Measurements from ENCODE around the gene CACNA1E. TPM values are rescaled to one million over a fixed set of nuclear protein-coding genes. Genes with fewer than 3 reads are reported as not detected.

CACNA1E gene
- total RNA-seq, 6 experiments from 2014 or later: not detected

DNA sequence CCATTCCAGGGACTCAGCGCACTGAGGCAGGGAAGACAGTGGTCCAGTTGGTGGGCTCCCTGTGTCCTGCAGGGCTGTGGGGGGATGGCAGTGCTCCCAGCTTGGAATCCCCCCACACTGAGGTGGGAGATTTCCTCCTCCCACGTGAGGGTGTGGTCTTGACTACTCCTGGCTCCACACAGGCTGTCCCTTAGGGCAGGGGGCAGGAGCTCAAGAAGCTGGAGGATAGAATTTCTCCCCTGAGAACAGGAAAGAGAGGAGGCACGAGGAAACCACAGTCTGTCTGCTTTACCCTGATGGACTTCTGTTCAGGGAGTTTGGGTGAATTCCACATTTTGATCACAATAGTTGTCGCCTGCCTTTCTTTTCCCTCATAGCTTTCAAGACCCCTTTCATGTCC lies 62.1 kb downstream of the CACNA1E start:
- TF ChIP-seq, protein P1, sequence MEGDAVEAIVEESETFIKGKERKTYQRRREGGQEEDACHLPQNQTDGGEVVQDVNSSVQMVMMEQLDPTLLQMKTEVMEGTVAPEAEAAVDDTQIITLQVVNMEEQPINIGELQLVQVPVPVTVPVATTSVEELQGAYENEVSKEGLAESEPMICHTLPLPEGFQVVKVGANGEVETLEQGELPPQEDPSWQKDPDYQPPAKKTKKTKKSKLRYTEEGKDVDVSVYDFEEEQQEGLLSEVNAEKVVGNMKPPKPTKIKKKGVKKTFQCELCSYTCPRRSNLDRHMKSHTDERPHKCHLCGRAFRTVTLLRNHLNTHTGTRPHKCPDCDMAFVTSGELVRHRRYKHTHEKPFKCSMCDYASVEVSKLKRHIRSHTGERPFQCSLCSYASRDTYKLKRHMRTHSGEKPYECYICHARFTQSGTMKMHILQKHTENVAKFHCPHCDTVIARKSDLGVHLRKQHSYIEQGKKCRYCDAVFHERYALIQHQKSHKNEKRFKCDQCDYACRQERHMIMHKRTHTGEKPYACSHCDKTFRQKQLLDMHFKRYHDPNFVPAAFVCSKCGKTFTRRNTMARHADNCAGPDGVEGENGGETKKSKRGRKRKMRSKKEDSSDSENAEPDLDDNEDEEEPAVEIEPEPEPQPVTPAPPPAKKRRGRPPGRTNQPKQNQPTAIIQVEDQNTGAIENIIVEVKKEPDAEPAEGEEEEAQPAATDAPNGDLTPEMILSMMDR (IDR thresholded peaks at IDR 0.05): no peak
- Mint-ChIP-seq H3K4me1 (ENCODE audit: low read depth) (no peaks in the 10 kb centered on the region), H3K36me3 (ENCODE audit: low read depth) (peaks cover 10% of the 10 kb centered on the region), H3K27me3 (ENCODE audit: insufficient read depth) (peaks cover 3% of the 10 kb centered on the region; the same call in 1 of the 2 replicates), H3K9me3 (peaks cover 53% of the 10 kb centered on the region), H3K4me3 (no peak overlapping the region), H3K27ac (no peak overlapping the region)
- no peak for DNase-seq

GRCh38 chr1:181548497-181548896 lies 65.2 kb downstream of the CACNA1E start:
- DNase-seq: no peak
- Mint-ChIP-seq H3K27ac (no peak overlapping the region), H3K36me3 (ENCODE audit: low read depth) (peaks cover 10% of the 10 kb centered on the region), H3K4me3 (no peak overlapping the region), H3K27me3 (ENCODE audit: insufficient read depth) (peaks cover 3% of the 10 kb centered on the region; the same call in 1 of the 2 replicates), H3K9me3 (peaks cover 52% of the 10 kb centered on the region), H3K4me1 (ENCODE audit: low read depth) (no peaks in the 10 kb centered on the region)
- TF ChIP-seq, protein P1 (IDR thresholded peaks at IDR 0.05): no peak

- H3K27me3 Mint-ChIP-seq (ENCODE audit: insufficient read depth): peaks cover 3% of the 10 kb centered on the region; the same call in 1 of the 2 replicates
- no peak for DNase-seq
- no peak overlapping the region for H3K27ac Mint-ChIP-seq
- peaks cover 10% of the 10 kb centered on the region for H3K36me3 Mint-ChIP-seq (ENCODE audit: low read depth)
- no peak overlapping the region for H3K4me3 Mint-ChIP-seq
- H3K4me1 Mint-ChIP-seq (ENCODE audit: low read depth): no peaks in the 10 kb centered on the region
- peaks cover 48% of the 10 kb centered on the region for H3K9me3 Mint-ChIP-seq
- TF ChIP-seq, protein P1 (IDR thresholded peaks at IDR 0.05): no peak
Measured at GRCh38 chr1:181551249-181551648, 67.9 kb downstream of the CACNA1E start.

DNA sequence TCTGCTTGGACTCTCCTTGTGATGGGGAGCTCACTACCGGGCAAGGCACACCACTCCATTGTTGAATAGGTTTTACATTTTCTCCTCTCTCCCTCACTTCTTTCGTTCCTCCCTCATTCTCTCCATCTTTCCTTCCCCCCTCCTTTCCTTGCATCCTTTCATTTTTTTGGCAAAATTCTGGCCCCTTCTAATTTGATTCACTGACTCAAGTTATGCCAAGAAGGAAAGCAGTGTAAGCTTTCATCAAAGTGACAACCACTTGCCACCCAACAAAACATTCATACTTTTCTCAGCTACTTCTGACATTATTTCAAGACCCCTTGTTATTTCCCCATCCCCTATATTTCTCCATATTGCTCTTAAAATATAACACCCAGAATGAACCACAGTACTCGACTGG lies 68.4 kb downstream of the CACNA1E start:
- no peak for DNase-seq
- peaks cover 10% of the 10 kb centered on the region for H3K36me3 Mint-ChIP-seq (ENCODE audit: low read depth)
- TF ChIP-seq, protein P1 (IDR thresholded peaks at IDR 0.05): no peak
- peaks cover 43% of the 10 kb centered on the region for H3K9me3 Mint-ChIP-seq
- H3K27ac Mint-ChIP-seq: no peak overlapping the region
- H3K27me3 Mint-ChIP-seq (ENCODE audit: insufficient read depth): peaks cover 3% of the 10 kb centered on the region; the same call in 1 of the 2 replicates
- no peak overlapping the region for H3K4me3 Mint-ChIP-seq
- H3K4me1 Mint-ChIP-seq (ENCODE audit: low read depth): no peaks in the 10 kb centered on the region

- Mint-ChIP-seq H3K27me3 (ENCODE audit: insufficient read depth) (peaks cover 3% of the 10 kb centered on the region; the same call in 1 of the 2 replicates), H3K9me3 (peaks cover 21% of the 10 kb centered on the region), H3K4me3 (no peak overlapping the region), H3K27ac (no peak overlapping the region), H3K36me3 (ENCODE audit: low read depth) (peaks cover 7% of the 10 kb centered on the region), H3K4me1 (ENCODE audit: low read depth) (no peaks in the 10 kb centered on the region)
- no peak for DNase-seq
- TF ChIP-seq, protein P1 (IDR thresholded peaks at IDR 0.05): no peak
Measured at GRCh38 chr1:181554465-181554864, 71.1 kb downstream of the CACNA1E start.

DNA sequence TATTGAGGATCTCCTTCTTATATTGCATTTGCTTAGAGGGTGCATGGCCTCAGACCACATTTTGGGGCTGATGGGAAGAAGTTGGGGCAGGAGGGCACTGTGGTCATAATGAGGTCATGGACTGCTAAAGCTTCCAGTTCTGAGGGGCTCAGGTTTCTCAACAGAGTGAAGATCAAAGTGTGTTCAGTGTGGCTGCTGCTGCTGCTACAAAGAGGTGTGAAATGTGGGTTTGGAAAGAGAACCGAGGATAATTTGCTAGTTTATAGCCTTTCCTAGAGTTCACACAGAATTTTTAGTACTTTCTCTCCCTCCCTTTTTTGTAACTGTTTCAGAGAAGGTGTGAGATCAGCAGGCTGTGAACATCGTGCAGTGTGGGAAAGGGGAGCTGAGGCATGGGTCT lies 73.3 kb downstream of the CACNA1E start:
- peaks cover 1% of the 10 kb centered on the region; the same call in 1 of the 2 replicates for H3K27me3 Mint-ChIP-seq (ENCODE audit: insufficient read depth)
- H3K4me3 Mint-ChIP-seq: no peak overlapping the region
- H3K27ac Mint-ChIP-seq: no peak overlapping the region
- no peaks in the 10 kb centered on the region for H3K36me3 Mint-ChIP-seq (ENCODE audit: low read depth)
- H3K9me3 Mint-ChIP-seq: peaks cover 7% of the 10 kb centered on the region; the same call in 1 of the 2 replicates
- no peaks in the 10 kb centered on the region for H3K4me1 Mint-ChIP-seq (ENCODE audit: low read depth)
- DNase-seq: no peak
- TF ChIP-seq, protein P1 (IDR thresholded peaks at IDR 0.05): no peak
